ENCODE measurements around the gene TOPAZ1.

DNA sequence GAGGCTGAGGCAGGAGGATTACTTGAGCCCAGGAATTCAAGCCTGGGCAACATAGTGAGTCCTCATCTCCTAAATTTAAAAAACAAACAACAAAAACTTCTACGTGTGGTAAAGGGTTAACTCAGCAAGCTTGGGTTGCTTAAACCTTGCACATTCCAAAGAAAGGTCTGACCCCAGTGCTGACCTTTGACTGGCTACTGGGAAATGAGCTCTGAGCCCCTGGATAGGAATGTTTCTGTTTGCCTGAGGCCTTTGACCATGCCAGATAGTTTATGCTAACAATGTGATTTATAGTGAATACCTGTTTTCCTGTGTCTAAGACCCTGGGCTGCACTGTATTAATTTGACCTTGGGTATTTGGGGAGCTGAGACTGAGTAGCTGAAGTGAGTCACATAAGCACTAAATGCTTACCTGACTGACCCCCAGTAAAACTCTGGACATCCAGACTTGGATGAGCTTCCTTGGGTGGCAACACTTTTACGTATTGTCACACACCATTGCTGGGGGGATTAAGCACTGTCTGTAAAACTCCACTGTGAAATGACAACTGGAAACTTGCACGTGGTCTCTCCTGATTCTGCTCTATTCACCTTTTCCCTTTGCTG is 117.6 kb downstream of the TOPAZ1 start:
- TF ChIP-seq POLR2A (IDR thresholded peaks at IDR 0.05; ENCODE audit: low read depth), result no peak
- TF ChIP-seq, protein P1, sequence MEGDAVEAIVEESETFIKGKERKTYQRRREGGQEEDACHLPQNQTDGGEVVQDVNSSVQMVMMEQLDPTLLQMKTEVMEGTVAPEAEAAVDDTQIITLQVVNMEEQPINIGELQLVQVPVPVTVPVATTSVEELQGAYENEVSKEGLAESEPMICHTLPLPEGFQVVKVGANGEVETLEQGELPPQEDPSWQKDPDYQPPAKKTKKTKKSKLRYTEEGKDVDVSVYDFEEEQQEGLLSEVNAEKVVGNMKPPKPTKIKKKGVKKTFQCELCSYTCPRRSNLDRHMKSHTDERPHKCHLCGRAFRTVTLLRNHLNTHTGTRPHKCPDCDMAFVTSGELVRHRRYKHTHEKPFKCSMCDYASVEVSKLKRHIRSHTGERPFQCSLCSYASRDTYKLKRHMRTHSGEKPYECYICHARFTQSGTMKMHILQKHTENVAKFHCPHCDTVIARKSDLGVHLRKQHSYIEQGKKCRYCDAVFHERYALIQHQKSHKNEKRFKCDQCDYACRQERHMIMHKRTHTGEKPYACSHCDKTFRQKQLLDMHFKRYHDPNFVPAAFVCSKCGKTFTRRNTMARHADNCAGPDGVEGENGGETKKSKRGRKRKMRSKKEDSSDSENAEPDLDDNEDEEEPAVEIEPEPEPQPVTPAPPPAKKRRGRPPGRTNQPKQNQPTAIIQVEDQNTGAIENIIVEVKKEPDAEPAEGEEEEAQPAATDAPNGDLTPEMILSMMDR (IDR thresholded peaks at IDR 0.05), result no peak

All from esophagus muscularis mucosa (tissue), 3 donors.